Activated T-helper 17 cell treated with anti-CD3 and anti-CD28 coated beads, Interleukin-2, amount 50 U/mL, for 72 hours (primary cell): ENCODE data around the gene ELFN2. TPM values are rescaled to one million over a fixed set of nuclear protein-coding genes. Genes with fewer than 3 reads are reported as not detected.
"Not testable (repeated sequence)": the region's sequence is repeated elsewhere in the genome, so short reads cannot be mapped to it uniquely, and the experiment has no call there.

ENCODE experiments used
- ATAC-seq: fragments of 150-1000 bp; cut with Tn5 transposase; replicated peaks from 2 replicates; pipeline ENCODE4 v1.10.0; 2021; ENCODE audit warnings: mild to moderate bottlenecking, moderate library complexity
- H3K27ac Mint-ChIP-seq: one replicate; pipeline ENCODE4 v1.8.0; 2022; ENCODE audit warnings: mixed read lengths
- H3K27me3 Mint-ChIP-seq: one replicate; pipeline ENCODE4 v1.8.0; 2022; ENCODE audit warnings: mixed read lengths
- H3K36me3 Mint-ChIP-seq: one replicate; pipeline ENCODE4 v1.8.0; 2022; ENCODE audit warnings: low read depth, mild to moderate bottlenecking, mixed read lengths
- H3K4me1 Mint-ChIP-seq: one replicate; pipeline ENCODE4 v1.8.0; 2022; ENCODE audit warnings: mixed read lengths
- H3K4me3 Mint-ChIP-seq: one replicate; pipeline ENCODE4 v1.8.0; 2022; ENCODE audit warnings: mild to moderate bottlenecking, mixed read lengths
- H3K9me3 Mint-ChIP-seq: one replicate; pipeline ENCODE4 v1.8.0; 2022; ENCODE audit warnings: mixed read lengths
- total RNA-seq, 2 donors: library from RNA; stranded (reverse); gene quantifications; one replicate each; pipeline ENCODE4 v1.2.3, GENCODE V29; 2022

Gene ELFN2
- total RNA-seq, 2 donors from 2014 or later = 0.24 to 2.2 TPM

DNA sequence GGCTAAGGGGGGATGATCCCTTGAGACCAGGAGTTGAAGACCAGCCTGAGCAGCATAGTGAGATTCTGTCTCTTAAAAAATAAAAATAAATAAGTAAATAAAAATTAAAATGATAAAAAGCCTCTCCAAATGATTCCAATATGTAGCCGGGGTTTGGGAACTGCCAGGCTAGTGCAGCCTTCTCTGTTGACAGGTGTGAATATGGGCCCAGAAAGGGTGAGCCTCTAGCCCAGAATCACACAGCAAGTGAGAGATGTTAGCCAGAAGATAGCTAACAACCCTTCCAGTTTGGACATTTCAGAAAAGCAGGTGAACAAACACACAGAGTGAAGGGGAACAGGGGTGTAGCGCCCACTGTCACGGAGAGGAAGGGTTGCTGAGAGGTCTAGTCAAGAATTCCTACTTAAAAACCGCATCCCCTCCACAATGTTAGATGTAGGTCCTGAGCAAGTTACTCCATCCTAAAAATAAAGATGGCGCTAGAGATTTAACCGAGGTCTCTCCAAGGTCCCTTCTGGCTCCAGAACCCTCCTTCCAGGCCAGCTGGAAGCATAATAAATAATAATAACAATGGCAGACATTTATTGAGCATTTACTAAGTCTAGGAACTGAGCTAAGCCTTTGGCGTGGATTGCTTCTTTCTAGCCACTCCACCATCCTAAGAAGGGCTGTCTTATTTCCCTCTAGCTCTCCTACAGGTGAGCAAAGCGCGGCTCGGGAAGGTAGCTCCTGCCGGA lies 93.4 kb downstream of the ELFN2 start:
- Mint-ChIP-seq H3K36me3 (no peaks in the 10 kb centered on the region), H3K4me1 (peaks cover 4% of the 10 kb centered on the region)

DNA sequence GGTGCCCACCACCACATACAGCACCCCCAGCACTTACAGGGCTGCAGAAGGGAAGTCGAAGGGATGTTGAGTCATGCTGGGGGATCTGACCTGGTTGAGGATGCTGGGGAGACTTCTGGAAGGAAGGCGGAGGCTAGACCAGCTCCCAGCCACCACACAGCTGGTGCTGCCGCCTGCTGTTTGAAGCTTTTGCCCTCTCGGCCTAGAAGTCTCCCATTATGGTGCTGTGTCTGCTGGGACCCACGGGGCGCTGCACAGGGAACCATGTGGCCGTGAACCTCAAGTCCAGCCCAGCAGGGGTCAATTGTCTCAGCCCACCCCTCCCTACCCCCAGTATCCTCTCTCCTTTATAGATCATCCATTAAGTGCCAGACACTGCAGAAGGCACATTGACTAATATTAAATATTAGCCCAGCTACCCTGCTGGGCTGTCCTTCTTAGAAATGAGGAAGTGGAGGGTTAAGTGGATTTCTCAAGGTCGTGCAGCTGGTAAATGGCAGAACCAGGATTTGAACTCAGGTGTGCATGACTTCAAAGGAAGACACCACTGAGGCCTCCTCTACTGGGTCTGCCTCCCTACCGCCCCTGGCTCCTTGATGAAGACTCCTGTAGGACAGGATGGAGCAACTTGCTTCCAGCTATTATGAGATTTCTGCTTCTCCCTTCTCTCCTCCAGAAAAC lies 95.3 kb downstream of the ELFN2 start:
- Mint-ChIP-seq H3K27ac (no peak overlapping the region), H3K36me3 (no peaks in the 10 kb centered on the region), H3K9me3 (no peaks in the 10 kb centered on the region), H3K27me3 (peaks cover 55% of the 10 kb centered on the region), H3K4me1 (peaks cover 4% of the 10 kb centered on the region), H3K4me3 (no peak overlapping the region)
- no peak for ATAC-seq

More for the DNA sequence above, 93.4 kb downstream of the ELFN2 start:
- H3K27me3 Mint-ChIP-seq = peaks cover 57% of the 10 kb centered on the region
- no peak overlapping the region for H3K27ac Mint-ChIP-seq
- ATAC-seq = no peak
- no peaks in the 10 kb centered on the region for H3K9me3 Mint-ChIP-seq
- peak overlapping the region; percentile 12 for H3K4me3 Mint-ChIP-seq

DNA sequence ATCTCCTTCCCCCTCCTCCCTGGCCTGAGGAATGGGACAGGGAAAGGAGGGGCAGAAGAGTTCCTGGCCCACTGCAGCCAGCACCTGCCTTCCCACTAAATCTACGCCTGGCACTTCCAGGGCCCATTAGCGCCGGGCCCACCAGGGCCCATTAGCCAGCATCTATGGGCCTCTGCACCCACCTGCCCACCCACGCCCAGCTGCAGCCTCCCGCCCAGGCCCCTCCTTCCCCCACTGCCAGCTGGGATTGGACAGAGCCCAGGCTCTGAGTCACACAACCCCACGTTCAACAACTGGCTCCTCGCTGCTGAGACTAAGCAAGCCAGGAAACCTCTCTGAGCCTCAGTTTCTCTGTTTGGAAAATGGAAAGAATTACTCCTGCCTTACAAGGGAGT lies 96.2 kb downstream of the ELFN2 start:
- no peak overlapping the region for H3K4me3 Mint-ChIP-seq
- H3K9me3 Mint-ChIP-seq = no peaks in the 10 kb centered on the region
- peaks cover 54% of the 10 kb centered on the region for H3K27me3 Mint-ChIP-seq
- no peak overlapping the region for H3K27ac Mint-ChIP-seq
- H3K36me3 Mint-ChIP-seq = no peaks in the 10 kb centered on the region
- ATAC-seq = peak; percentile 22
- H3K4me1 Mint-ChIP-seq = peaks cover 4% of the 10 kb centered on the region

DNA sequence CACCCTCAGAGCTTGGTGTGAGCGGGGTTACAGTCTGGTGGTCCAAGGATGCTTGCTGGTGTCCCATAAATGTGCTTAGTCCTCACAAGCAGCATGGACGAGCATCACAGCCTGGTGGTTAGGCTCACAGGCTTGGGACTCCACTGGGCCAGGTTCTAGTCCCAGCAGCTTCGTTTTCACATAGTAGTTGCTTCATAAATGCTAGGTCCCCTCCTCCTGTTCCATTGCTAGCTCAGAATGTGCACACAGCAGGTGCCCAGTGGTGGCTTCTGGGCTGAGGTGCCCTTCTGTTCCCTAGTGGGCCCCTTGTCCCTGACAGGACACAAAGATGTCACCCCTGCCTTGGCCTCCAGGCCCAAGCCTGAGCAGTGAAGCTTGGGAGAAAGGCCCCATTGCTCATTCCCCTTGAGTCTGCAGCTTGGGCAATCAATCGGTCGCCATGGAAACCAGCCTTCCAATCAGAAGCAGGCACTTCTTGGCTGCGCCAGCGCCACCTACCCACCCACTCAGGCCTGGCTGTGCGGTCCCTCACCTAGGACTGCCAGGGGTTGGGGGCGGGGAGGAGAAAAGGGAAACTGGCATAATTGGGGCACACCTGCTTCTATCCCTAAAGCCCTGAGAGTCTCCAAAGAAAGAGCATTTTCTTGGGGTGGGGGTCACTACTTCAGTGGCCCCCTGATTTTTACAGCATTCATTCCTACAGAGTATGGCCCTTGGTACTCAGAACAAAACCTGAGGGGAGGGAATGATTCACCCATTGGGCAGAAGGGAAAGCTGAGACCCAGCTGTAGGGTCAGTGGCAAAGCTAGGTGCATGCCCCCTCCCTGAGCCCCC lies 96.9 kb downstream of the ELFN2 start:
- no peaks in the 10 kb centered on the region for H3K36me3 Mint-ChIP-seq
- peaks cover 4% of the 10 kb centered on the region for H3K4me1 Mint-ChIP-seq
- no peak overlapping the region for H3K4me3 Mint-ChIP-seq
- ATAC-seq = peak; percentile 82
- no peaks in the 10 kb centered on the region for H3K9me3 Mint-ChIP-seq
- peak overlapping the region; percentile 24 for H3K27ac Mint-ChIP-seq
- H3K27me3 Mint-ChIP-seq = peaks cover 48% of the 10 kb centered on the region

DNA sequence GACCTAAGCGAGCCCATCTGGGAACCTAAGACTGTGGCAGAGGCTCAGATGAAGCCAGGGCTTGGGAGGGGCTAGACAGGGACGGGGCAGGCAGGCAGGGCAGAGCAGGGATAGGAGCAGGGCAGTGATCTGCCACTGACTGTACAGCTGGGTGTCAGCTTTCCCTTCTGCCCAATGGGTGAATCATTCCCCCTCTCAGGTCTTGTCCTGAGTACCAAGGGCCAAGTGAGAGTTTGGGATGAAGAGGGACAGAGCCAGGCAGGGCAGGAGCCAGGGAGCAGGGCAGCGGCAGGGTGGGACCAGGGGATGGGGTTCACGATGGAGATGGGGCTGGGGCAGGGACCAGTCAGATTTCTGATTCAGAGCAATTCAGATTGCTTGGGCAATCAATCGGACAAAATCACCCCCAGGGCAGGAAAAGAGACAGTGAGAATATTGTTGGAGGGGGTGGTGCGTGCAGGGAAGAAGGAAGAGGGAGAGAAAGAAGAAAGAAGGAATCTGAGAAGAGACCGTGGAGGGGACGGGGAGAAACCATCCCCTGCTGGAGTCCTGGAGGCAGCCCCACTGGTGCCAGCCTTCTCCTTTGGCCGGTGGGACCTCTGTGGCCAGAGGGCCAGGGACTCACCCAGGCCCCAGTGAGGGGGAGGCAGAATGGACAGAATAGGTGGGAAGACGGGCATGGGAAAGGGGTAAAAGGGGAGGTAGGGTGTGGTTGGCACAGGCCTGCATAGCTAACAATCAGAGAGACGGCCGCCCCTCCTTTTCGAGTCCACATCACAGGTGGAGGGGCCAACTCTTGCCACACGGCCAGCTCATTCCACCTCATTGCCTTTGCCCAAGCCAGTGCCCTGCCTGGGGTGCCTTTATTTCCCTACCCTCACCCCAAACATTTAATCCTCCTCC lies 97.8 kb downstream of the ELFN2 start:
- Mint-ChIP-seq H3K9me3 (no peaks in the 10 kb centered on the region), H3K4me3 (no peak overlapping the region), H3K4me1 (peaks cover 4% of the 10 kb centered on the region), H3K36me3 (no peaks in the 10 kb centered on the region), H3K27ac (no peak overlapping the region), H3K27me3 (peaks cover 43% of the 10 kb centered on the region)
- no peak for ATAC-seq

DNA sequence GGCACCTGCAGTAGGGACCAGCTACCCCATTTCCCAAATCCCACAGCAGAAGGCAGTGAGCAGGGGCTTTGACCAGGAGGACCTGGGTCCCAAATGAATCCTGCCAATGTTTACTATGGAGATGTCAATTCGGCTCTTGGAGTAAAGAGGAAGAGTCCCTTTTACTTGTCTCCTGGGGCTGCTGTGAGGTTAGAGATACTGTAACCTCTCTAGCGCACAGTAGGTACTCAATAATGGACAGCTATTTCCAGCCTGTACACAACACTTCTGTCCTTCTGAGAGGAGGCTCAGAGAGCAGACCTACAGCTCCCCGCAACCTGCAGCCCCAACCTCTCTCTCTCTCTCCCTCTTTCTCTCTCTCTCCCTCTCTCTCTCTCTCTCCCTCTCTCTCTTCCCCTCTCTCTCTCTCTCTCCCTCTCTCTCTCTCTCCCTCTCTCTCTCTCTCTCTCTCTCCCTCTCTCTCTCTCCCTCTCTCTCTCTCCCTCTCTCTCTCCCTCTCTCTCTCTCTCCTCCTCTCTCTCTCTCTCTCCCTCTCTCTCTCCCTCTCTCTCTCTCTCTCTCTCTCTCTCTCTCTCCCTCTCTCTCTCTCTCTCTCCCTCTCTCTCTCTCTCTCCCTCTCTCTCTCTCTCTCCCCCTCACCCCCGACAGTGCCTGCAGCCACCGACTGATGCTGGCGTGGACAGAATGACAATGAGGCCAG lies 98.6 kb downstream of the ELFN2 start:
- H3K27ac Mint-ChIP-seq, H3K4me3 Mint-ChIP-seq, ATAC-seq, H3K9me3 Mint-ChIP-seq, H3K36me3 Mint-ChIP-seq, H3K4me1 Mint-ChIP-seq: not testable (repeated sequence)
- H3K27me3 Mint-ChIP-seq = peaks cover 42% of the 10 kb centered on the region

DNA sequence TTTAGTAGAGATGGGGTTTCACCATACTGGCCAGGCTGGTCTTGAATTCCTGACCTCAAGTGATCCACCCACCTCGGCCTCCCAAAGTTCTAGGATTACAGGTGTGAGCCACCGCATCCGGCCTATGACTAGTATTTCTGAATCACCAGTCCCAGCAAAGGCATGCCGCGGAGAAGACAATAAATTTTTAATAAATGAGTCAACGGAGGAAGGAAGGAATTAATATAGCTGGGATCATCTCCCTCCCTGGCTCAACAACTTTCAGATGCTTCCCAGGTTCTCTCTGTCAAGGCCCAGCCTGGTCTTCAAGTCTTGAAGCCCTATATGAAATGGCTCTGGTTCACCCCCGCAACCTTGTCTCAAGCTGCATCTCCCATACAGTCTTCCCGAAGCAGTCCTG lies 99.3 kb downstream of the ELFN2 start:
- peaks cover 44% of the 10 kb centered on the region for H3K27me3 Mint-ChIP-seq
- no peak for ATAC-seq

DNA sequence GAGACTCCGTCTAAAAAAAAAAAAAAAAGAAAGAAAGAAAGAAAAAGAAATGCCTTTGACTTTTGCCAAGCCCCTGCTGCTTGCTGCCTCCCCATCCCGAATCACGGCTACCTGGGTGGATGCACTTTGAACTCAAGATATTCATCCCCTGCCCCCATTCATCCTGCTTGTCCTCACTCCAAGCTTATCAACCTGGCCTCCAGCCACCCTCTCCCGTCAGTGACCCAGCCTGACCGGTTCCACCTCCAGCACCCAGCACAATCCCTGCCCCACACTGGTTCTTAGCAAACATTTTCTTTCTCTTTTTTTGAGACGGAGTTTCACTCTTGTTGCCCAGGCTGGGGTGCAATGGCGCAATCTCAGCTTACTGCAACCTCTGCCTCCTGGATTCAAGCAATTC lies 100.6 kb downstream of the ELFN2 start:
- H3K36me3 Mint-ChIP-seq = no peaks in the 10 kb centered on the region
- no peak for ATAC-seq
- no peak overlapping the region for H3K4me3 Mint-ChIP-seq
- H3K4me1 Mint-ChIP-seq = peaks cover 4% of the 10 kb centered on the region
- peaks cover 40% of the 10 kb centered on the region for H3K27me3 Mint-ChIP-seq
- H3K27ac Mint-ChIP-seq = no peak overlapping the region
- no peaks in the 10 kb centered on the region for H3K9me3 Mint-ChIP-seq

More for the DNA sequence above, 99.3 kb downstream of the ELFN2 start:
- no peaks in the 10 kb centered on the region for H3K9me3 Mint-ChIP-seq
- H3K4me1 Mint-ChIP-seq = peaks cover 4% of the 10 kb centered on the region
- H3K36me3 Mint-ChIP-seq = no peaks in the 10 kb centered on the region
- H3K4me3 Mint-ChIP-seq = no peak overlapping the region
- no peak overlapping the region for H3K27ac Mint-ChIP-seq

DNA sequence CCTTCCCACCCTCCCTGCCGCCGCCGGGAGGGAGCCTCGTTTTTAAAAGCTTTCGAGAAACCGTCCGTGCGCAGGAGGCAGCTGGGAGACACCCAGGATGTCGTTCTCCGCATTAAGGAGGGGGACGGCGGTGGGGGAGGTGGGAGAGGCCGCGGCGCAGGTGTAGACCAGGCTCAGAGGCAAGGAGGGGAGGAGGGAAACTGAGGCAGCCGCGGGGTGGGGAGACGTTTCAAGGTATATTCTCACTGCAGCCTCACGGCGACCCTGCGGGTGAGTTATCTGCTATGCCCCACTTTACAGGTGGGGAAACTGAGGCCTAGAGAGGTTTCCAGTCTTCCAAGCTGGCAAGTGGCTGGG lies 102.3 kb downstream of the ELFN2 start:
- Mint-ChIP-seq H3K4me3 (no peak overlapping the region), H3K27me3 (peaks cover 32% of the 10 kb centered on the region), H3K9me3 (no peaks in the 10 kb centered on the region), H3K36me3 (no peaks in the 10 kb centered on the region), H3K27ac (no peak overlapping the region), H3K4me1 (no peaks in the 10 kb centered on the region)
- no peak for ATAC-seq

DNA sequence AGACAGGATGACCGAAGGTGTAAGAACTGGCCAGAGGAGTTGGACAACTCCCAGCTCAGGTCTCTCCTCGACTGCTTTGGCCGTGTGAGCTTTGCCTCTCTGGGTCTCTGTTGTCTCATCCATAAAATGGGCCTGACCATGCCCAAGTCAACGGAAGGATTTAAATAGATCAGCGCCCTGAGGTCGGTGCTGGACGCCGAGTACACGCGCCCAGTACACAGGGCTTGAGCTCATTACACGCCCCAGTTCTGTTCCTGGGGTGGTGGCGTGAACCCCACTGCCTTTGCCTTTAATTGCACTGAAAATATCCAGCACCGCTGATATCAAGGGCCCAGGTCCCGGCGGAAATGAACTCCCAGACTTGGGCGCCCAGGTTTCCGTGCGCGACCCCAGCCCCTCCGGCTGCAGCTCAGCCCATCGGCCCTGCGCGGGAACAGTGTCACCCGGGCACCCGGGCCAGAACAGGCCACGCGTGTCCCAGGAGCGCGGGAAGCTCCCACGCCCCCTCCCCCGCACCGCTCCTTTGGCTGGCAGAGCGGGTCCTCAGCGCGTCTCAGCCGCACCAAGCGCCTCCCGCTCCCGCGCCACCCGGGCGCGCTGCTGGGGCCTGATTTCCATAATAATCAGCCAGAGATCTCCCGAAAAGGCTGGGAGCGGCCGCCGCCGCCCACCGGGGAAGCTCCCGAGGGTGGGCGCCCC lies 102.8 kb downstream of the ELFN2 start:
- Mint-ChIP-seq H3K4me1 (no peaks in the 10 kb centered on the region), H3K9me3 (no peaks in the 10 kb centered on the region), H3K4me3 (no peak overlapping the region), H3K36me3 (no peaks in the 10 kb centered on the region), H3K27me3 (peaks cover 30% of the 10 kb centered on the region), H3K27ac (no peak overlapping the region)
- ATAC-seq = no peak

DNA sequence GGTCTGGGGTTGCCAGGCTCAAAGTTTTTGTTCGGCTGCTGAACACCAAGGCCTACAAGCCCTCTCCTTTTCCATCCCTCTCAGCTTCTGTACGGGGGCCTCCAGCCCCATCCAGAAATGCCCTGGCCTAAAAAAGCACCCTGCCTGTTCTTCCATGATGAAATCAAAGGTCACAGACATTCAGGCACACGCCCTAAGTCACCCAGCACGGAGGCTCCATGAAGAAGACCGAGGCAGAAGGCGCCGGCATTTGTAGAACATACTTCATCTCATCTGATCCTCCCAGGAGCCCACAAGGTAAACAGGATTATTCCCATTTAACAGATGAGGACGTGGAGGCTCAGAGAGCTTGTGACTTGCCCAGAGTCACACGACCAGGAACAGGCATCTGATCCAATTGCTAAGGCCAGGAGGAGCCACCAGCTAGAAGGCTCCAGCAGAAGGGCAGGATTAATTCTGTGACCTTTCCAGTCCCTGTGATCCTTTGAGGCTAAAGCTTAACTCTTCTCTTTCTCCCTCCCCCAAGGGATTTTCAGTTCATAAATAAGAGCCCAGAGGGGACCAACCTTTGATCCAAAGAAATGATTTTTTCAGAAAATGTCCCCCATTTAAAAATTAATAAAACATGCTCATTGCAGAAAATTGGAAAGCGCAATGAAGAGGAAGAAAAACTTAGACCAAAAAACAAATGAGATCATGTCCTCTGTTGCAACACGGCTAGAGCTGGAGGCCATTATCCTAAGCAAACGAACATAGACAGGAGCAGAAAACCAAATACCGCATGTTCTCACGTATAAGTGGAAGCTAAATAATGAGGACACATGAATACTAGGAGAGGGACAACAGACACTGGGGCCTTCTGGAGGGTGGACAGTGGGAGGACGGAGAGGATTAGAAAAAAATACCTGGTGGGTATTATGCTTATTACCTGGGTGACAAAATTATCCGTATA lies 106.3 kb downstream of the ELFN2 start:
- no peak overlapping the region for H3K27ac Mint-ChIP-seq
- H3K27me3 Mint-ChIP-seq = peaks cover 18% of the 10 kb centered on the region
- ATAC-seq = no peak
- H3K4me1 Mint-ChIP-seq = no peaks in the 10 kb centered on the region
- no peak overlapping the region for H3K4me3 Mint-ChIP-seq
- H3K36me3 Mint-ChIP-seq = no peaks in the 10 kb centered on the region
- no peaks in the 10 kb centered on the region for H3K9me3 Mint-ChIP-seq

DNA sequence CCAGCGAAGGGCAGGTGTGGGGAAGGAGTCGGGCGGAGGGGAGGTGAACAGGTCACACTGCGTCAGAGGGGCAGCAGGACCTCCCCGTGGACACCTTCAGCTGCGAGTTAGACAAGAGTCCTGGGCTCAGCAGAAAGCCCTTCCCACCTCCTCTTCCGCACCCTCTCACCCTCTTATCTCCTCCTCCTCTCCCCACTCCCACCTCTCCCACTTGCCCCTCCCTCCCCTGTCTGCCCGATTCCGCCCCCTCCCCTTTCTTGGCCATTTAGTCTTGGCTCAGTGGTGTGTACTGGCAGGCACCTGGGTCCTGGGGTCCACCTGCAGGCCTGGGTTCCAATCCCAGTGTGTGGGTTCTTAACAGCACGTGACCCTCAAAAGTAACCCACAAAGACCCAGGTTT lies 107.8 kb downstream of the ELFN2 start:
- H3K4me1 Mint-ChIP-seq = peaks cover 6% of the 10 kb centered on the region
- no peak overlapping the region for H3K27ac Mint-ChIP-seq
- ATAC-seq = no peak
- no peak overlapping the region for H3K4me3 Mint-ChIP-seq
- H3K36me3 Mint-ChIP-seq = peaks cover 5% of the 10 kb centered on the region
- no peaks in the 10 kb centered on the region for H3K9me3 Mint-ChIP-seq
- peaks cover 18% of the 10 kb centered on the region for H3K27me3 Mint-ChIP-seq
